Measurements from ENCODE around the gene CYB5R3.

- TF ChIP-seq POLR2AphosphoS5 (IDR thresholded peaks at IDR 0.05; ENCODE audit: low read depth): no peak
- no peak for TF ChIP-seq CTCF (IDR thresholded peaks at IDR 0.05; ENCODE audit: insufficient read depth, low read length)
- TF ChIP-seq REST (IDR thresholded peaks at IDR 0.05; ENCODE audit: insufficient replicate concordance, low read depth): no peak
- no peak for TF ChIP-seq GABPA (IDR thresholded peaks at IDR 0.05; ENCODE audit: low read depth)
These were observed 24.6 kb downstream of the CYB5R3 start for GRCh38 chr22:42624551-42625106.
